HL-60 (cell line): ENCODE measurements around the gene ADAMTSL3.

Source experiments
- DNase-seq, 2 experiments: peaks; one replicate each; pipeline ENCODE4 v3.0.0-alpha.2; 2010 to 2020; ENCODE audit warnings: low read depth in 1 of 2, low spot score in 1 of 2
- H3K27ac ChIP-seq: fragments of 250-450 bp; sonication (Bioruptor Pico); replicated peaks from 2 replicates; pipeline ENCODE4 v1.5.1; 2020; ENCODE audit warnings: mild to moderate bottlenecking, moderate library complexity
- H3K27me3 ChIP-seq: fragments of 250-450 bp; sonication (Bioruptor Pico); 2 replicates; pipeline ENCODE4 v1.5.1; 2021; ENCODE audit warnings: mild to moderate bottlenecking, moderate library complexity; ENCODE audit not compliant: insufficient read depth, poor library complexity, severe bottlenecking
- H3K4me3 ChIP-seq: replicated peaks from 2 replicates; pipeline ENCODE4 v1.5.1; 2011; ENCODE audit warnings: mild to moderate bottlenecking, control low read depth, low read length; ENCODE audit not compliant: insufficient read depth
- GABPA ChIP-seq: IDR thresholded peaks from 2 replicates; pipeline ENCODE4 v1.6.1; 2012; ENCODE audit warnings: low read depth
- POLR2AphosphoS5 ChIP-seq: IDR thresholded peaks from 2 replicates; pipeline ENCODE4 v1.6.1; 2012; ENCODE audit warnings: low read depth
- SPI1 ChIP-seq: IDR thresholded peaks from 2 replicates; pipeline ENCODE4 v1.6.1; 2012; ENCODE audit warnings: low read depth, mild to moderate bottlenecking, borderline replicate concordance
- TF ChIP-seq, protein P1 (sequence below): IDR thresholded peaks from one replicate; pipeline ENCODE4 v1.5.1; 2011; ENCODE audit warnings: low read length, control low read depth, inconsistent platforms; ENCODE audit not compliant: insufficient read depth
- TF ChIP-seq, protein P2 (sequence below): IDR thresholded peaks from 2 replicates; pipeline ENCODE4 v1.6.1; 2012; ENCODE audit warnings: low read depth; ENCODE audit not compliant: insufficient replicate concordance

ADAMTSL3 gene

DNA sequence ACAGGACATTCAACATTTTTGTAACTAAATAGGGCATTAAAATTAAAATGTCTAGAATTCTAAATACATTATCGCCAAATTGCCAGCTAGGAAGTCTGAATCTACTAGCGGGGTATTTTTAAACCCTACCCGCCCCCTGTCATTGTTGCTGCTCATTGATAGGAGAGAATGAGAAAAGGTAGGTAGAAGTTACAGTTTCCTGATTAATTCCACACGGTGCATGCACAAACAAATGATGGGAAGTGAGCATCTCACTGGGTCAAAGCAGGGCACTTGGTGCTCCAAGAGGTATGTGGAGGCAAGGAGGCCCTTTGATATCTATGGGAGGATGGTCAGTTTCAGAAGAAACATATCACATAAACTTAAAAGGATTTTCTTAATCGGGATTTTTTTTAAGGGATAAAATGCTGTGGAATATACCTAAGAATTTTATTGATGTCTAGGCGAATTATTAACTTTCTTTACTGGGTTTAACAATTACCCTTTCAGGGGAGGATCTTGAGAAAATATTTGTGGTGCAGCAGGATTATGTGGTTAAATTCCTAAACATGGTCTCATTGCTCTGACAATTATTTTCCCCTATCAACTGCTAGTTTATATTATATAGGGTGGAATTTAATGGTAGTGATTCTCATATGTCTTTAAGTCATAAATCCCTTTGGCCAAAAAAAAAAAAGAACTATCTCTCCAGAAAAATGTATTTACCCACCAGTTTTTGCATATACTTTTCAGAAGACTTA lies 345.6 kb downstream of the ADAMTSL3 start:
- no peak for DNase-seq
- no peak for TF ChIP-seq GABPA
- TF ChIP-seq SPI1: no peak
- no peak for TF ChIP-seq POLR2AphosphoS5
- TF ChIP-seq, protein P1, sequence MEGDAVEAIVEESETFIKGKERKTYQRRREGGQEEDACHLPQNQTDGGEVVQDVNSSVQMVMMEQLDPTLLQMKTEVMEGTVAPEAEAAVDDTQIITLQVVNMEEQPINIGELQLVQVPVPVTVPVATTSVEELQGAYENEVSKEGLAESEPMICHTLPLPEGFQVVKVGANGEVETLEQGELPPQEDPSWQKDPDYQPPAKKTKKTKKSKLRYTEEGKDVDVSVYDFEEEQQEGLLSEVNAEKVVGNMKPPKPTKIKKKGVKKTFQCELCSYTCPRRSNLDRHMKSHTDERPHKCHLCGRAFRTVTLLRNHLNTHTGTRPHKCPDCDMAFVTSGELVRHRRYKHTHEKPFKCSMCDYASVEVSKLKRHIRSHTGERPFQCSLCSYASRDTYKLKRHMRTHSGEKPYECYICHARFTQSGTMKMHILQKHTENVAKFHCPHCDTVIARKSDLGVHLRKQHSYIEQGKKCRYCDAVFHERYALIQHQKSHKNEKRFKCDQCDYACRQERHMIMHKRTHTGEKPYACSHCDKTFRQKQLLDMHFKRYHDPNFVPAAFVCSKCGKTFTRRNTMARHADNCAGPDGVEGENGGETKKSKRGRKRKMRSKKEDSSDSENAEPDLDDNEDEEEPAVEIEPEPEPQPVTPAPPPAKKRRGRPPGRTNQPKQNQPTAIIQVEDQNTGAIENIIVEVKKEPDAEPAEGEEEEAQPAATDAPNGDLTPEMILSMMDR: no peak
- TF ChIP-seq, protein P2, sequence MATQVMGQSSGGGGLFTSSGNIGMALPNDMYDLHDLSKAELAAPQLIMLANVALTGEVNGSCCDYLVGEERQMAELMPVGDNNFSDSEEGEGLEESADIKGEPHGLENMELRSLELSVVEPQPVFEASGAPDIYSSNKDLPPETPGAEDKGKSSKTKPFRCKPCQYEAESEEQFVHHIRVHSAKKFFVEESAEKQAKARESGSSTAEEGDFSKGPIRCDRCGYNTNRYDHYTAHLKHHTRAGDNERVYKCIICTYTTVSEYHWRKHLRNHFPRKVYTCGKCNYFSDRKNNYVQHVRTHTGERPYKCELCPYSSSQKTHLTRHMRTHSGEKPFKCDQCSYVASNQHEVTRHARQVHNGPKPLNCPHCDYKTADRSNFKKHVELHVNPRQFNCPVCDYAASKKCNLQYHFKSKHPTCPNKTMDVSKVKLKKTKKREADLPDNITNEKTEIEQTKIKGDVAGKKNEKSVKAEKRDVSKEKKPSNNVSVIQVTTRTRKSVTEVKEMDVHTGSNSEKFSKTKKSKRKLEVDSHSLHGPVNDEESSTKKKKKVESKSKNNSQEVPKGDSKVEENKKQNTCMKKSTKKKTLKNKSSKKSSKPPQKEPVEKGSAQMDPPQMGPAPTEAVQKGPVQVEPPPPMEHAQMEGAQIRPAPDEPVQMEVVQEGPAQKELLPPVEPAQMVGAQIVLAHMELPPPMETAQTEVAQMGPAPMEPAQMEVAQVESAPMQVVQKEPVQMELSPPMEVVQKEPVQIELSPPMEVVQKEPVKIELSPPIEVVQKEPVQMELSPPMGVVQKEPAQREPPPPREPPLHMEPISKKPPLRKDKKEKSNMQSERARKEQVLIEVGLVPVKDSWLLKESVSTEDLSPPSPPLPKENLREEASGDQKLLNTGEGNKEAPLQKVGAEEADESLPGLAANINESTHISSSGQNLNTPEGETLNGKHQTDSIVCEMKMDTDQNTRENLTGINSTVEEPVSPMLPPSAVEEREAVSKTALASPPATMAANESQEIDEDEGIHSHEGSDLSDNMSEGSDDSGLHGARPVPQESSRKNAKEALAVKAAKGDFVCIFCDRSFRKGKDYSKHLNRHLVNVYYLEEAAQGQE: no peak

DNA sequence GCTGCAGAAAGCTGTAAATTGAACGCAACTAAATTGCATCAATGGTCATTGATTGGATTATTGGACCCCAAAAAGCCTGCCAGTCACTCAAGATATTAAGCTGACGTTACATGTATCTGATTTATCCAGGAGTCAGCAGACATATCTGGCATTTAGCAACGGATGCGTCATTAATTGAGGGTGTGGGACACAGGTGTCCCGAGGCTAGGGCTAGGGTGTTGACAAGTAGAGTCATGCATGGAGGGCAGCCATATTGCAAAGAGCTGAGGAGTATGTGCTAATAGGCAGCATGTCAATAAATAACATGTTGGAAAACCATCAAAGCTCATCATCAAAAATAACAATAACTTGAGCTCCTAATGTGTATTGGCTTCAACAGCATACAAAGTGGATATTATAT lies 347.1 kb downstream of the ADAMTSL3 start:
- no peak overlapping the region for H3K27ac ChIP-seq
- H3K4me3 ChIP-seq: no peak overlapping the region
- peaks cover under 1% of the 10 kb centered on the region for H3K27me3 ChIP-seq
- TF ChIP-seq, protein P2: no peak
- TF ChIP-seq GABPA: no peak
- TF ChIP-seq, protein P1: no peak
- no peak for TF ChIP-seq POLR2AphosphoS5
- TF ChIP-seq SPI1: no peak
- no peak for DNase-seq

More for the DNA sequence above, 345.6 kb downstream of the ADAMTSL3 start:
- Histone ChIP-seq H3K27me3 (no peaks in the 10 kb centered on the region), H3K4me3 (no peak overlapping the region), H3K27ac (no peak overlapping the region)

DNA sequence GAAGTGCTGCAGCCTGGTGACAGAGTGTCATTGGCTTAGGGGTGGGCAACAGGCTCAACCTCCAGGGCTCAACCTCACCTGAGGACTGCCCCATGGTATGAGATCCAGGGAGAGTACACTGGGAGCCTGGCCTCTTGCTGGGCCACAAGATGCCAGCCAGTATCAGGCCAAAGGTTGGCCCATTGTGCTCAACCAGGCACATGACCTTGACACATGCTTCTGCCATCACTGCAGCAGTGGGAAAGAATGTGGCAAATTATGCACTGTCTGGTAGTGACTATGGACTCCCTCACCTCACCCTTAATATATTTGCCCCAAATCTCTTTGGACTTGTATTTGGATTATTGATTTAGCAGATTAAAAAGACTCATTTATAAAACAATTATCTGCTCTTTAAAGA lies 347.7 kb downstream of the ADAMTSL3 start:
- H3K27me3 ChIP-seq: peaks cover 3% of the 10 kb centered on the region
- H3K4me3 ChIP-seq: no peak overlapping the region
- TF ChIP-seq GABPA: no peak
- TF ChIP-seq, protein P1: no peak
- no peak for TF ChIP-seq POLR2AphosphoS5
- H3K27ac ChIP-seq: no peak overlapping the region
- no peak for DNase-seq

DNA sequence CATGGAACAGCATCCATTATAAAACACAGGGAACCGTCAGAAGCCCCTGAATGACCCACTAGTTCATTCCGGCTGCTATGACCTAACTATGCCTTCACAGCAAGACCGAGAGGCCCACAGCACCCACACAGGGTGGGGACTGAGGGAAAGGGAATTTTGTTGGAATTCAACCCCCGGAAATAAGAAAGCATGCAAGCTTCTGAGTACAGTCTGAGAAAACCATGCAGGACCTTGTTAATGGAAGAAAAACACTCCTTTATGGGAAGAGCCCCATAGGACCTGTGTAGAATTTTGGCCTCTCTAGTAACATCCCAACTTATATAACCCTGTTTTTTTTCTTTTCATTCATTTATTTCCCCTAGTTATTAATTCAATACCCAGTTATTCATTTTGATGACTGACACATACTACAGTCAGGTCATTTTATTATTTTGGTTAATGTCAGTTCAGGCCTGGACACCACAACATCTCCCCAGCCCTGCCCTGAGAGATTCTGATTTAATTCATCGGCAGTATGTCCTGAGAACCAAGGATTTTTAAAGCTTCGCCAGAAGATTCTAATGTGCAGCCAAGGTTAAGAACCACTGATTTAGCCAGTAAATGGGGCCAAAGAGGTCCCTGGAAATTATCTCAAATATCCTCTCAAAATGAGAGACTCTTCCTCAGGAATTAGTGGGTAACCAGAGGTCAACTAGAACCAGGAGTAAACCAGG lies 350.0 kb downstream of the ADAMTSL3 start:
- Histone ChIP-seq H3K4me3 (no peak overlapping the region), H3K27me3 (peaks cover 3% of the 10 kb centered on the region), H3K27ac (no peak overlapping the region)
- no peak for TF ChIP-seq POLR2AphosphoS5
- TF ChIP-seq GABPA: no peak
- TF ChIP-seq, protein P1: no peak
- no peak for TF ChIP-seq SPI1
- TF ChIP-seq, protein P2: no peak
- no peak for DNase-seq
